B cell (primary cell): ENCODE results near the gene CHRM1. TPM values are rescaled to one million over a fixed set of nuclear protein-coding genes. Genes with fewer than 3 reads are reported as not detected.

Source experiments
- ATAC-seq: fragments of 200-7000 bp; cut with Tn5 transposase; one replicate; pipeline ENCODE4 v1.10.0; 2021; ENCODE audit warnings: low read depth, mild to moderate bottlenecking, moderate number of reproducible peaks, moderate library complexity
- CTCF ChIA-PET: fragments of 350-600 bp; sonication (Branson Sonifier 250); formaldehyde crosslinking; loops from one replicate; lab custom pipeline; 2021; ENCODE audit warnings: antibody characterized with exemption, inconsistent platforms; lab: Charles Lee
- POLR2A ChIA-PET: fragments of 350-600 bp; sonication (Branson Sonifier 250); formaldehyde crosslinking; loops from one replicate; lab custom pipeline; 2021; ENCODE audit warnings: antibody characterized with exemption; lab: Charles Lee
- DNase-seq: peaks from one replicate; pipeline ENCODE4 v3.0.0; 2013
- H2AFZ ChIP-seq: 2 replicates; pipeline ENCODE4 v1.6.1; 2012; ENCODE audit warnings: mild to moderate bottlenecking, low read depth, low read length; ENCODE audit not compliant: insufficient read depth, poor library complexity, severe bottlenecking
- H3K27ac ChIP-seq, 2 donors: 1 replicate in 1 of 2; 2 replicates in 1 of 2; pipeline ENCODE4 v1.5.1; 2012 to 2013; ENCODE audit warnings: low read length in 2 of 2, mild to moderate bottlenecking in 2 of 2, moderate library complexity in 1 of 2
- H3K27me3 ChIP-seq, 4 experiments: fragments of 200-600 bp in 1 of 4; sonication (generic) in 1 of 4; replicated peaks in 1 of 4; 1 replicate in 2 of 4; 2 replicates in 2 of 4; pipeline versions ENCODE4 v1.6.1 to v1.7.0; 2013 to 2016; ENCODE audit warnings: low read length in 3 of 4, mild to moderate bottlenecking in 2 of 4, mixed read lengths in 1 of 4, moderate library complexity in 1 of 4; ENCODE audit not compliant: insufficient read depth in 4 of 4, control insufficient read depth in 3 of 4; ENCODE audit errors: control extremely low read depth in 1 of 4
- H3K36me3 ChIP-seq, 2 experiments: replicated peaks in 1 of 2; 1 replicate in 1 of 2; 2 replicates in 1 of 2; pipeline versions ENCODE4 v1.6.1 to v1.7.1; 2013; ENCODE audit warnings: low read length in 1 of 2; ENCODE audit not compliant: insufficient read depth in 2 of 2, control insufficient read depth in 1 of 2; ENCODE audit errors: control extremely low read depth in 1 of 2, extremely low read depth in 1 of 2
- H3K4me1 ChIP-seq, 2 donors: fragments of 200-600 bp in 1 of 2; sonication (generic) in 1 of 2; 1 replicate in 1 of 2; 2 replicates in 1 of 2; pipeline versions ENCODE4 v1.5.1 to v1.6.1; 2013 to 2017; ENCODE audit warnings: low read length in 2 of 2; ENCODE audit not compliant: control insufficient read depth in 2 of 2, insufficient read depth in 2 of 2
- H3K4me2 ChIP-seq: replicated peaks from 2 replicates; pipeline ENCODE3; 2012; ENCODE audit warnings: mild to moderate bottlenecking, low read depth, low read length; ENCODE audit not compliant: poor library complexity, severe bottlenecking
- H3K4me3 ChIP-seq, 5 experiments: fragments of 200-600 bp in 1 of 5; sonication (generic) in 1 of 5; 1 replicate in 3 of 5; 2 replicates in 2 of 5; pipeline versions ENCODE4 v1.5.1 to v1.7.0; 2011 to 2016; ENCODE audit warnings: low read length in 4 of 5, mild to moderate bottlenecking in 4 of 5, low read depth in 2 of 5, control low read depth in 1 of 5, moderate library complexity in 1 of 5; ENCODE audit not compliant: insufficient read depth in 1 of 5; ENCODE audit errors: control extremely low read depth in 1 of 5, extremely low read depth in 1 of 5
- H3K79me2 ChIP-seq: fragments of 200-600 bp; sonication (generic); one replicate; pipeline ENCODE4 v1.6.0; 2016; ENCODE audit warnings: low read length; ENCODE audit not compliant: control insufficient read depth, insufficient read depth
- H3K9ac ChIP-seq: fragments of 200-600 bp; sonication (generic); 2 replicates; pipeline ENCODE4 v1.6.1; 2017; ENCODE audit warnings: mild to moderate bottlenecking, low read length, moderate library complexity
- H3K9me3 ChIP-seq, 3 donors: one replicate each; pipeline versions ENCODE4 v1.6.1 to v1.7.1; 2013; ENCODE audit warnings: low read length in 2 of 3; ENCODE audit not compliant: control insufficient read depth in 2 of 3, insufficient read depth in 1 of 3; ENCODE audit errors: control extremely low read depth in 1 of 3
- H4K20me1 ChIP-seq: 2 replicates; pipeline ENCODE4 v1.6.0; 2012; ENCODE audit warnings: mild to moderate bottlenecking, low read length; ENCODE audit not compliant: insufficient read depth, control insufficient read depth, poor library complexity, severe bottlenecking
- H3K27ac Mint-ChIP-seq: one replicate; pipeline ENCODE4 v1.8.0; 2021; ENCODE audit warnings: mixed read lengths
- H3K27me3 Mint-ChIP-seq: one replicate; pipeline ENCODE4 v1.8.0; 2021; ENCODE audit warnings: mixed read lengths
- H3K4me1 Mint-ChIP-seq: one replicate; pipeline ENCODE4 v1.8.0; 2021; ENCODE audit warnings: mixed read lengths
- H3K4me3 Mint-ChIP-seq: one replicate; pipeline ENCODE4 v1.8.0; 2021; ENCODE audit warnings: mixed read lengths
- H3K9me3 Mint-ChIP-seq: one replicate; pipeline ENCODE4 v1.8.0; 2022; ENCODE audit warnings: mixed read lengths; ENCODE audit not compliant: insufficient read depth
- CTCF ChIP-seq: fragments of 200-600 bp; IDR thresholded peaks from one replicate; pipeline ENCODE4 v1.8.0; 2022; ENCODE audit warnings: antibody characterized with exemption, mild to moderate bottlenecking
- EZH2 ChIP-seq: IDR thresholded peaks from 2 replicates; pipeline ENCODE4 v1.6.1; 2012; ENCODE audit warnings: borderline replicate concordance, low read depth, mild to moderate bottlenecking, moderate library complexity, low read length; ENCODE audit not compliant: insufficient read depth, poor library complexity, severe bottlenecking
- WGBS: methylation state at CpG from one replicate; pipeline ENCODE4 v1.1.5; 2013; ENCODE audit warnings: missing lambda C conversion rate; ENCODE audit not compliant: insufficient coverage; 5-methylcytosine and 5-hydroxymethylcytosine counted together
- intact Hi-C: fragments of 100-400 bp; cut with micrococcal nuclease; formaldehyde crosslinking; loops from one replicate; pipeline ENCODE4 v1.10.0; 2022
- polyA plus RNA-seq: library from polyadenylated mRNA; depleted of rRNA; stranded (reverse); fragments of >200 nt; gene quantifications from 2 replicates; pipeline ENCODE4 v1.2.3, GENCODE V29; 2012
- total RNA-seq, 2 donors: library from RNA; stranded (reverse); fragments of 120-200 nt in 1 of 2; gene quantifications; 1 replicate in 1 of 2; 2 replicates in 1 of 2; pipeline versions ENCODE4 v1.2.3 to v1.2.4, GENCODE V29; 2013 to 2022

CHRM1 gene
- total and polyA plus RNA-seq, 2 donors (not counting 1 experiment from before 2014, with no cell fraction given), result not detected

GRCh38 chr11:62883673-62884072, 37.5 kb downstream of the CHRM1 start:
- TF ChIP-seq CTCF, result no peak
- TF ChIP-seq EZH2, result no peak
- H4K20me1 ChIP-seq, result peaks cover 43% of the 10 kb centered on the region
- peaks cover 3 to 60% of the 10 kb centered on the region in 2 experiments for H3K36me3 ChIP-seq
- intact Hi-C loops, result loop anchor here (5.0 kb wide), 5 partner anchors 291 to 991 kb away; partner anchors contain the start of genes ATL3, FADS3 and TUT1
- peaks cover 25 to 36% of the 10 kb centered on the region in 2 donors for H3K4me1 ChIP-seq
- H3K27me3 ChIP-seq, result no peaks in the 10 kb centered on the region
- Mint-ChIP-seq H3K4me1 (peaks cover 39% of the 10 kb centered on the region), H3K27ac (no peak overlapping the region), H3K9me3 (no peaks in the 10 kb centered on the region), H3K4me3 (peak overlapping the region; percentile 100), H3K27me3 (no peaks in the 10 kb centered on the region)
- H3K27ac ChIP-seq, result peak overlapping the region in 1 of 2 donors; percentile 20
- H3K79me2 ChIP-seq, result peaks cover 45% of the 10 kb centered on the region
- H3K4me3 ChIP-seq, result no peak overlapping the region
- no peak for DNase-seq
- ATAC-seq, result no peak
- no peak overlapping the region for H3K4me2 ChIP-seq
- ChIA-PET CTCF (interaction anchor here (0.9 to 1.8 kb wide), 2 partner anchors 97 to 203 kb away, joined by 3 to 7 read pairs; no protein-coding TSS in a partner anchor), POLR2A (interaction anchor here (0.7 kb wide), 1 partner anchor 42 kb away, joined by 3 read pairs; no protein-coding TSS in a partner anchor)
- WGBS, result no CpG with 5 or more reads among the region's 3 CpGs
- H3K9me3 ChIP-seq, result no peaks in the 10 kb centered on the region
- H3K9ac ChIP-seq, result no peak overlapping the region
- H2AFZ ChIP-seq, result no peak overlapping the region

GRCh38 chr11:62882788-62883501, 38.2 kb downstream of the CHRM1 start:
- peaks cover 25 to 36% of the 10 kb centered on the region in 2 donors for H3K4me1 ChIP-seq
- no peaks in the 10 kb centered on the region for H3K9me3 ChIP-seq
- H2AFZ ChIP-seq, result no peak overlapping the region
- H3K27ac Mint-ChIP-seq, result peak overlapping the region; percentile 83
- H3K9me3 Mint-ChIP-seq, result no peaks in the 10 kb centered on the region
- whole genome bisulfite sequencing, result 100% methylated on average over 1 of the region's 5 CpGs
- intact Hi-C loops, result loop anchor here (5.0 kb wide), 5 partner anchors 291 to 991 kb away; partner anchors contain the start of genes ATL3, FADS3 and TUT1
- no peak overlapping the region for H3K9ac ChIP-seq
- peaks cover 39% of the 10 kb centered on the region for H3K4me1 Mint-ChIP-seq
- ChIA-PET CTCF (interaction anchor here (1.1 kb wide), 1 partner anchor 458 kb away, joined by 3 read pairs; no protein-coding TSS in a partner anchor), POLR2A (interaction anchor here (0.7 to 2.5 kb wide), 2 partner anchors 43 to 1965 kb away, joined by 3 to 52 read pairs; partner anchors contain the start of gene WDR74)
- no peak for DNase-seq
- peak overlapping the region; percentile 100 for H3K4me3 Mint-ChIP-seq
- H4K20me1 ChIP-seq, result peaks cover 43% of the 10 kb centered on the region
- no peak overlapping the region for H3K4me3 ChIP-seq
- no peak for ATAC-seq
- no peak overlapping the region for H3K27ac ChIP-seq
- H3K27me3 ChIP-seq, result no peaks in the 10 kb centered on the region
- peak overlapping the region; percentile 17 for H3K4me2 ChIP-seq
- no peaks in the 10 kb centered on the region for H3K27me3 Mint-ChIP-seq
- no peak for TF ChIP-seq CTCF
- TF ChIP-seq EZH2, result no peak
- H3K36me3 ChIP-seq, result peaks cover 3 to 55% of the 10 kb centered on the region in 2 experiments
- peaks cover 47% of the 10 kb centered on the region for H3K79me2 ChIP-seq
